CD4-positive, alpha-beta memory T cell (primary cell): ENCODE results near the gene ABL1. TPM values are rescaled to one million over a fixed set of nuclear protein-coding genes. Genes with fewer than 3 reads are reported as not detected.
"Not testable (repeated sequence)": the region's sequence is repeated elsewhere in the genome, so short reads cannot be mapped to it uniquely, and the experiment has no call there.

ENCODE experiments used
- CTCF ChIA-PET: fragments of 350-600 bp; sonication (Branson Sonifier 250); formaldehyde crosslinking; loops from one replicate; lab custom pipeline; 2021; ENCODE audit warnings: inconsistent platforms; ENCODE audit not compliant: partially characterized antibody; lab: Charles Lee
- POLR2A ChIA-PET: fragments of 350-600 bp; sonication (Branson Sonifier 250); formaldehyde crosslinking; loops from one replicate; lab custom pipeline; 2021; ENCODE audit not compliant: partially characterized antibody; lab: Charles Lee
- DNase-seq, 5 donors: peaks; one replicate each; pipeline versions ENCODE4 v3.0.0 to v3.0.0-alpha.2; 2020 to 2022; ENCODE audit warnings: mixed read lengths in 1 of 5
- H3K27ac ChIP-seq: one replicate; pipeline ENCODE4 v1.7.0; 2013; ENCODE audit warnings: low read depth, low read length
- H3K27me3 ChIP-seq: 2 replicates; pipeline ENCODE4 v1.7.0; 2013; ENCODE audit warnings: mild to moderate bottlenecking, low read length, moderate library complexity; ENCODE audit not compliant: insufficient read depth
- H3K36me3 ChIP-seq: 2 replicates; pipeline ENCODE4 v1.7.0; 2013; ENCODE audit warnings: mild to moderate bottlenecking, low read length, moderate library complexity; ENCODE audit not compliant: insufficient read depth
- H3K4me1 ChIP-seq: 2 replicates; pipeline ENCODE4 v1.7.0; 2013; ENCODE audit warnings: mild to moderate bottlenecking, low read length, moderate library complexity; ENCODE audit not compliant: insufficient read depth
- H3K4me3 ChIP-seq, 2 donors: one replicate each; pipeline ENCODE4 v1.7.0; 2013; ENCODE audit warnings: low read length in 2 of 2, mild to moderate bottlenecking in 1 of 2
- H3K9me3 ChIP-seq, 2 donors: one replicate each; pipeline ENCODE4 v1.7.0; 2013; ENCODE audit warnings: low read length in 2 of 2, control low read depth in 1 of 2; ENCODE audit not compliant: control insufficient read depth in 1 of 2
- H3K27ac Mint-ChIP-seq, 7 donors: one replicate each; pipeline ENCODE4 v1.8.0; 2020 to 2021; ENCODE audit warnings: mixed read lengths in 7 of 7, mild to moderate bottlenecking in 6 of 7, inconsistent platforms in 3 of 7, moderate library complexity in 3 of 7
- H3K27me3 Mint-ChIP-seq, 2 donors: one replicate each; pipeline ENCODE4 v1.8.0; 2020 to 2021; ENCODE audit warnings: mixed read lengths in 2 of 2
- H3K36me3 Mint-ChIP-seq, 2 donors: one replicate each; pipeline ENCODE4 v1.8.0; 2020 to 2021; ENCODE audit warnings: mixed read lengths in 2 of 2, inconsistent platforms in 1 of 2, mild to moderate bottlenecking in 1 of 2
- H3K4me1 Mint-ChIP-seq, 4 donors: one replicate each; pipeline ENCODE4 v1.8.0; 2020 to 2021; ENCODE audit warnings: mixed read lengths in 4 of 4, mild to moderate bottlenecking in 1 of 4
- H3K4me3 Mint-ChIP-seq, 8 donors: one replicate each; pipeline ENCODE4 v1.8.0; 2020 to 2021; ENCODE audit warnings: mixed read lengths in 8 of 8, mild to moderate bottlenecking in 7 of 8, moderate library complexity in 6 of 8, inconsistent platforms in 3 of 8
- H3K9me3 Mint-ChIP-seq, 8 donors: one replicate each; pipeline ENCODE4 v1.8.0; 2020 to 2021; ENCODE audit warnings: mixed read lengths in 8 of 8, mild to moderate bottlenecking in 5 of 8, inconsistent platforms in 3 of 8, moderate library complexity in 1 of 8
- intact Hi-C: fragments of 100-400 bp; cut with micrococcal nuclease; formaldehyde crosslinking; loops from one replicate; pipeline ENCODE4 v1.15.1; 2023
- polyA plus RNA-seq, 2 donors: library from polyadenylated mRNA; unstranded; fragments of 300-500 nt; fragmentation: Illumina TruSeq; gene quantifications; one replicate each; pipeline ENCODE4 v1.2.3, GENCODE V29; 2021
- total RNA-seq, 2 experiments: library from RNA; stranded (reverse); gene quantifications; one replicate each; pipeline ENCODE4 v1.2.3, GENCODE V29; 2021

ABL1 gene
- total and polyA plus RNA-seq, 4 experiments from 2014 or later = 3.2 to 34.4 (median 23.0) TPM

DNA sequence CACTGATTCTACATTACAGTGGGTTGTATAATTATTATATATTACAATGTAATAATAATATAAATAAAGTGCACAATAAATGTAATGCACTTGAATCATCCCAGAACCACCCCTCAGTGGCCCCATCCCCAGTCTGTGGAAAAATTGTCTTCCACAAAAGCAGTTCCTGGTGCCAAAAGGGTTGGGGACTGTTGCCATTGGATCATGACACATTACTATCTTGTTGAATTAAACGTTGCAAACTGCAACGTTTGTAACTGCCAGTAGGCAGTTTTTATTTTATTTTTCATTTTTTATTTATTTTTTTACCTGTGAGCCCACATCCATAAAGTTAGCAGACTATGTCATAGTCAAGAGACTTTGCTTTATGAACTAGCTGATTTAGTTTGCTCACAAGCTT is 41.0 kb upstream of the ABL1 start:
- DNase-seq, H3K27me3 Mint-ChIP-seq, intact Hi-C loops, H3K4me3 ChIP-seq, CTCF ChIA-PET, H3K27ac ChIP-seq, POLR2A ChIA-PET, H3K4me3 Mint-ChIP-seq, H3K36me3 ChIP-seq, H3K9me3 ChIP-seq, H3K4me1 ChIP-seq, H3K27ac Mint-ChIP-seq, H3K27me3 ChIP-seq: not testable (repeated sequence)
- Mint-ChIP-seq H3K9me3 (peaks cover 0 to 15% (median 10%) of the 10 kb centered on the region in 8 donors), H3K36me3 (peaks cover 0 to 11% of the 10 kb centered on the region in 2 donors), H3K4me1 (peaks cover 0 to 12% (median 6%) of the 10 kb centered on the region in 4 donors)

DNA sequence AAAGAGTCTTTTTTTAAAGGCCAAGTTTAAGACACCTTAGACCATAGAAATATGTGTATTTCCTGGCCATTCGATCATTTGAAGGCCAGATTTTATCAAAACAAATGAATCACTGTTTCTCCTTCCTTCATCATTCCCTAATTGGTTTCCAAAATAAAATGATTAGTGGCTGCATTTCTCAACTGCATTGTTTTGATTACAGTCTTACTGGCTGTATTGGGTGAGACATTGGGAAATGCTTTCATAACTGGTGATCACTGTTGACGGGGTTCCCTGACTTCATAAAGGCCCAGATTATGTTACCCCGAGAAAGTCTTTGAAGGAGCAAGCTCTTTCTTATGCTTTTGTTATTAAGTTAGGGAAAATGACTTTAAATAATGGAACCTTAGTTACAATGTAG is 40.6 kb upstream of the ABL1 start:
- H3K36me3 ChIP-seq, H3K9me3 ChIP-seq, H3K4me3 ChIP-seq, H3K27me3 Mint-ChIP-seq, H3K27ac Mint-ChIP-seq, intact Hi-C loops, H3K4me1 ChIP-seq, DNase-seq, H3K27me3 ChIP-seq, H3K36me3 Mint-ChIP-seq, H3K4me3 Mint-ChIP-seq, H3K27ac ChIP-seq, POLR2A ChIA-PET: not testable (repeated sequence)
- peaks cover 0 to 11% (median 8%) of the 10 kb centered on the region in 8 donors for H3K9me3 Mint-ChIP-seq
- CTCF ChIA-PET = interaction anchor here (1.7 kb wide), 1 partner anchor 42 kb away, joined by 6 read pairs; no protein-coding TSS in a partner anchor
- H3K4me1 Mint-ChIP-seq = peaks cover 0 to 12% (median 6%) of the 10 kb centered on the region in 4 donors

- no peak overlapping the region for H3K4me3 Mint-ChIP-seq
- peaks cover 0 to 12% (median 6%) of the 10 kb centered on the region in 4 donors for H3K4me1 Mint-ChIP-seq
- H3K27ac Mint-ChIP-seq = no peak overlapping the region
- Histone ChIP-seq H3K27ac (no peak overlapping the region), H3K9me3 (no peaks in the 10 kb centered on the region), H3K36me3 (no peaks in the 10 kb centered on the region), H3K27me3 (no peaks in the 10 kb centered on the region), H3K4me3 (no peak overlapping the region), H3K4me1 (no peaks in the 10 kb centered on the region)
- peaks cover 0 to 5% (median 2%) of the 10 kb centered on the region in 8 donors for H3K9me3 Mint-ChIP-seq
- peaks cover 0 to 2% of the 10 kb centered on the region in 2 donors for H3K36me3 Mint-ChIP-seq
- H3K27me3 Mint-ChIP-seq = no peaks in the 10 kb centered on the region
- POLR2A ChIA-PET = no interaction called here
- intact Hi-C loops = no loop called here
- no peak for DNase-seq
- CTCF ChIA-PET = interaction anchor here (1.7 kb wide), 1 partner anchor 42 kb away, joined by 6 read pairs; no protein-coding TSS in a partner anchor
These were observed 40.0 kb upstream of the ABL1 start for GRCh38 chr9:130794923-130795495.

- CTCF ChIA-PET, H3K4me3 ChIP-seq, H3K36me3 Mint-ChIP-seq, H3K9me3 Mint-ChIP-seq, H3K27me3 Mint-ChIP-seq, H3K27ac Mint-ChIP-seq, DNase-seq, H3K4me1 Mint-ChIP-seq, H3K9me3 ChIP-seq, H3K4me1 ChIP-seq, H3K4me3 Mint-ChIP-seq, H3K36me3 ChIP-seq, POLR2A ChIA-PET, intact Hi-C loops, H3K27ac ChIP-seq, H3K27me3 ChIP-seq: not testable (repeated sequence)
These were observed 31.9 kb upstream of the ABL1 start for GRCh38 chr9:130803116-130803515.

DNA sequence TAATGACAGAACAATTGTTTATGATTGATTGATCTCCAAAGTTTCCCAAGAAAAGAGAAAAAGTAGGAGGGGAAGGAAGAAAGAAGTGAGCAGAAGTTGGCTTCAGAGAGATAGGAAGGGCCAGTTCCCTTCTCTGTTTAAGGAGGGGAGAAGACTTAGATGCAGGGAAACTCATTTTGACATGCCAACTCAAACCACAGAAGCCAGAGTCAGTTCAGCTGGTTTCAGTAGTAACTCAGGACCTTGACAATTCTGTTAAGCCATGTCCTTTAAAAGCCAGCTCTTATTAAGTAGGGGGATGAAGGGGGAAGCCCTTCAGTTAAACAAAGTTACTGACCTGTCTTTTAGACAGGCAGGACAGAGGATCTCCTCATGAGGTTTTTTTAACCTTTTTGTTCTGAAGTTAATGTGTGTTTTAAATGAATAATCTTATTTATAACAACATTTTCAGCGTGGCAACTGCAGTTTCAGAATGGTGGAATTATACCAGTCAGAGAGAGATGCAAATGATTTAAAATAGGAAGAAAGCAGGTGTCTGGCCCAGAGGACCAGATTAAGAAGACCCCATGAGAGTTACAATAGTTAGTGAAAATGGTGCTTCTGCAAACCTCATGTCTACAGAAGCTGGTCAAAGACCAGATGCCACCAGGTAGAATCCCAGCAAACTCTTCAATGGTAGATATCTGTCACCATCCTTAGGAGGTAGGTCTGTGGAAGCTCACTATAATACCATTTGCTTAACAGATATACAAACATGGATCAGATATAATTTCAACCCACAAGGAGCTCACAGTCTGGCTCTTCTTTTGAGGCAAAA is 29.3 kb upstream of the ABL1 start:
- Histone ChIP-seq H3K36me3 (no peaks in the 10 kb centered on the region), H3K27ac (no peak overlapping the region), H3K4me1 (no peaks in the 10 kb centered on the region), H3K27me3 (no peaks in the 10 kb centered on the region), H3K9me3 (no peaks in the 10 kb centered on the region), H3K4me3 (no peak overlapping the region)
- H3K4me1 Mint-ChIP-seq = peaks cover 3 to 8% (median 5%) of the 10 kb centered on the region in 4 donors
- peak overlapping the region in 1 of 7 donors; percentile 2 for H3K27ac Mint-ChIP-seq
- DNase-seq = no peak
- intact Hi-C loops = no loop called here
- no peaks in the 10 kb centered on the region for H3K27me3 Mint-ChIP-seq
- POLR2A ChIA-PET = no interaction called here
- CTCF ChIA-PET = interaction anchor here (1.6 kb wide), 1 partner anchor 104 kb away, joined by 5 read pairs; no protein-coding TSS in a partner anchor
- H3K4me3 Mint-ChIP-seq = no peak overlapping the region
- H3K9me3 Mint-ChIP-seq = no peaks in the 10 kb centered on the region
- H3K36me3 Mint-ChIP-seq = peaks cover 0 to 5% of the 10 kb centered on the region in 2 donors

GRCh38 chr9:130806327-130806716 is 28.7 kb upstream of the ABL1 start:
- Histone ChIP-seq H3K27me3 (no peaks in the 10 kb centered on the region), H3K4me1 (no peaks in the 10 kb centered on the region), H3K4me3 (no peak overlapping the region), H3K9me3 (no peaks in the 10 kb centered on the region), H3K36me3 (no peaks in the 10 kb centered on the region), H3K27ac (no peak overlapping the region)
- ChIA-PET CTCF (interaction anchor here (1.6 kb wide), 1 partner anchor 105 kb away, joined by 5 read pairs; no protein-coding TSS in a partner anchor), POLR2A (no interaction called here)
- peaks cover 0 to 5% of the 10 kb centered on the region in 2 donors for H3K36me3 Mint-ChIP-seq
- H3K9me3 Mint-ChIP-seq = no peaks in the 10 kb centered on the region
- peaks cover 3 to 8% (median 5%) of the 10 kb centered on the region in 4 donors for H3K4me1 Mint-ChIP-seq
- no peak overlapping the region for H3K4me3 Mint-ChIP-seq
- H3K27me3 Mint-ChIP-seq = no peaks in the 10 kb centered on the region
- no peak for DNase-seq
- no peak overlapping the region for H3K27ac Mint-ChIP-seq
- intact Hi-C loops = no loop called here

- H3K9me3 ChIP-seq = no peaks in the 10 kb centered on the region
- no peak overlapping the region for H3K4me3 ChIP-seq
- peaks cover 0 to 5% of the 10 kb centered on the region in 2 donors for H3K36me3 Mint-ChIP-seq
- H3K27me3 ChIP-seq = no peaks in the 10 kb centered on the region
- intact Hi-C loops = no loop called here
- DNase-seq = no peak
- no peak overlapping the region for H3K27ac Mint-ChIP-seq
- H3K36me3 ChIP-seq = no peaks in the 10 kb centered on the region
- H3K4me3 Mint-ChIP-seq = no peak overlapping the region
- H3K4me1 Mint-ChIP-seq = peaks cover 2 to 12% (median 8%) of the 10 kb centered on the region in 4 donors
- H3K4me1 ChIP-seq = no peaks in the 10 kb centered on the region
- H3K27ac ChIP-seq = no peak overlapping the region
- ChIA-PET POLR2A (no interaction called here), CTCF (no interaction called here)
- no peaks in the 10 kb centered on the region for H3K27me3 Mint-ChIP-seq
- H3K9me3 Mint-ChIP-seq = peaks cover 0 to 5% (median 0%) of the 10 kb centered on the region in 8 donors
These were observed 24.4 kb upstream of the ABL1 start for GRCh38 chr9:130810609-130811136.
